Gastroesophageal sphincter (tissue), 4 donors: ENCODE data around the gene SLC4A5. TPM values are rescaled to one million over a fixed set of nuclear protein-coding genes. Genes with fewer than 3 reads are reported as not detected.

Experiments used
- ATAC-seq: fragments of 150-250 bp; one replicate; pipeline ENCODE4 v1.9.1; 2016; ENCODE audit warnings: mild to moderate bottlenecking, moderate library complexity
- H3K27ac ChIP-seq, 4 donors: fragments of 200-600 bp; sonication (generic) in 3 of 4; 1 replicate in 3 of 4; 2 replicates in 1 of 4; pipeline ENCODE4 v1.5.1; 2016 to 2019
- H3K27me3 ChIP-seq: fragments of 200-600 bp; sonication (generic); one replicate; pipeline ENCODE4 v1.5.1; 2019
- H3K36me3 ChIP-seq, 2 donors: fragments of 200-600 bp; sonication (generic); one replicate each; pipeline ENCODE4 v1.5.1; 2019; ENCODE audit warnings: control low read depth in 1 of 2
- H3K4me1 ChIP-seq, 3 donors: fragments of 200-600 bp; sonication (generic); 1 replicate in 2 of 3; 2 replicates in 1 of 3; pipeline ENCODE4 v1.5.1; 2016 to 2019; ENCODE audit warnings: control low read depth in 2 of 3
- H3K4me3 ChIP-seq, 2 donors: fragments of 200-600 bp; sonication (generic); one replicate each; pipeline ENCODE4 v1.5.1; 2019; ENCODE audit warnings: mild to moderate bottlenecking in 1 of 2, moderate library complexity in 1 of 2
- H3K9me3 ChIP-seq, 3 donors: fragments of 200-600 bp; sonication (generic); one replicate each; pipeline ENCODE4 v1.5.1; 2017 to 2019; ENCODE audit warnings: control low read depth in 2 of 3
- EP300 ChIP-seq: sonication (generic); formaldehyde crosslinking; IDR thresholded peaks from one replicate; pipeline ENCODE4 v1.6.1; 2017; ENCODE audit warnings: antibody characterized with exemption, mild to moderate bottlenecking
- POLR2A ChIP-seq, 2 donors: fragments of 450-650 bp; IDR thresholded peaks; one replicate each; pipeline ENCODE4 v1.6.1; 2017; ENCODE audit warnings: antibody characterized with exemption in 2 of 2, mild to moderate bottlenecking in 2 of 2, moderate library complexity in 1 of 2
- POLR2AphosphoS5 ChIP-seq: sonication (generic); formaldehyde crosslinking; IDR thresholded peaks from one replicate; pipeline ENCODE4 v1.6.1; 2017; ENCODE audit warnings: antibody characterized with exemption
- WGBS, 2 donors: methylation state at CpG; one replicate each; pipeline ENCODE4 v1.1.5; 2018; ENCODE audit warnings: low coverage in 1 of 2; 5-methylcytosine and 5-hydroxymethylcytosine counted together
- total RNA-seq, 4 donors: library from RNA; depleted of rRNA; stranded (reverse); fragments of >200 nt; gene quantifications; one replicate each; pipeline ENCODE4 v1.1.0, GENCODE V29; 2016
- TF ChIP-seq, protein P1 (sequence below), 4 experiments: fragments of 200-600 bp in 2 of 4; fragments of 450-650 bp in 2 of 4; sonication (generic) in 1 of 4; IDR thresholded peaks; one replicate each; pipeline ENCODE4 v1.5.1; 2017 to 2019; ENCODE audit warnings: antibody characterized with exemption in 4 of 4, mild to moderate bottlenecking in 2 of 4, moderate library complexity in 2 of 4

Gene SLC4A5
- total RNA-seq, 4 donors from 2014 or later: 1.8 to 9.4 (median 5.0) TPM

GRCh38 chr2:74246496-74247195, 96.6 kb downstream of the SLC4A5 start:
- Histone ChIP-seq H3K9me3 (no peaks in the 10 kb centered on the region), H3K27ac (no peak overlapping the region), H3K4me3 (no peak overlapping the region), H3K4me1 (no peaks in the 10 kb centered on the region), H3K27me3 (no peaks in the 10 kb centered on the region), H3K36me3 (peaks cover 0 to 8% of the 10 kb centered on the region in 2 donors)
- TF ChIP-seq POLR2A (IDR thresholded peaks at IDR 0.05) (no peak), EP300 (no peak), POLR2AphosphoS5 (no peak)
- TF ChIP-seq, protein P1, sequence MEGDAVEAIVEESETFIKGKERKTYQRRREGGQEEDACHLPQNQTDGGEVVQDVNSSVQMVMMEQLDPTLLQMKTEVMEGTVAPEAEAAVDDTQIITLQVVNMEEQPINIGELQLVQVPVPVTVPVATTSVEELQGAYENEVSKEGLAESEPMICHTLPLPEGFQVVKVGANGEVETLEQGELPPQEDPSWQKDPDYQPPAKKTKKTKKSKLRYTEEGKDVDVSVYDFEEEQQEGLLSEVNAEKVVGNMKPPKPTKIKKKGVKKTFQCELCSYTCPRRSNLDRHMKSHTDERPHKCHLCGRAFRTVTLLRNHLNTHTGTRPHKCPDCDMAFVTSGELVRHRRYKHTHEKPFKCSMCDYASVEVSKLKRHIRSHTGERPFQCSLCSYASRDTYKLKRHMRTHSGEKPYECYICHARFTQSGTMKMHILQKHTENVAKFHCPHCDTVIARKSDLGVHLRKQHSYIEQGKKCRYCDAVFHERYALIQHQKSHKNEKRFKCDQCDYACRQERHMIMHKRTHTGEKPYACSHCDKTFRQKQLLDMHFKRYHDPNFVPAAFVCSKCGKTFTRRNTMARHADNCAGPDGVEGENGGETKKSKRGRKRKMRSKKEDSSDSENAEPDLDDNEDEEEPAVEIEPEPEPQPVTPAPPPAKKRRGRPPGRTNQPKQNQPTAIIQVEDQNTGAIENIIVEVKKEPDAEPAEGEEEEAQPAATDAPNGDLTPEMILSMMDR (IDR thresholded peaks at IDR 0.05): no peak
- 89 to 100% methylated on average over 5 to 7 of the region's 14 CpGs for WGBS, 2 donors
- no peak for ATAC-seq

- no peak overlapping the region for H3K4me3 ChIP-seq
- ATAC-seq: no peak
Observed at GRCh38 chr2:74244286-74244685, 98.9 kb downstream of the SLC4A5 start.

GRCh38 chr2:74242354-74243071, 100.7 kb downstream of the SLC4A5 start:
- no peaks in the 10 kb centered on the region for H3K4me1 ChIP-seq
- no peaks in the 10 kb centered on the region for H3K9me3 ChIP-seq
- peaks cover 0 to 8% of the 10 kb centered on the region in 2 donors for H3K36me3 ChIP-seq
- H3K27me3 ChIP-seq: no peaks in the 10 kb centered on the region
- H3K27ac ChIP-seq: no peak overlapping the region
- H3K4me3 ChIP-seq: no peak overlapping the region
- TF ChIP-seq, protein P1 (IDR thresholded peaks at IDR 0.05): no peak
- TF ChIP-seq POLR2AphosphoS5: no peak
- no peak for TF ChIP-seq POLR2A (IDR thresholded peaks at IDR 0.05)
- no peak for TF ChIP-seq EP300
- WGBS, 2 donors: 88 to 89% methylated on average over 7 of the region's 7 CpGs
- ATAC-seq: no peak

More at GRCh38 chr2:74244286-74244685, 98.9 kb downstream of the SLC4A5 start:
- Histone ChIP-seq H3K9me3 (no peaks in the 10 kb centered on the region), H3K27ac (no peak overlapping the region), H3K4me1 (no peaks in the 10 kb centered on the region), H3K36me3 (peaks cover 0 to 8% of the 10 kb centered on the region in 2 donors), H3K27me3 (no peaks in the 10 kb centered on the region)
- TF ChIP-seq POLR2AphosphoS5 (no peak), EP300 (no peak), POLR2A (IDR thresholded peaks at IDR 0.05) (no peak)
- TF ChIP-seq, protein P1 (IDR thresholded peaks at IDR 0.05): no peak
- 73 to 86% methylated on average over 1 to 3 of the region's 3 CpGs for WGBS, 2 donors

DNA sequence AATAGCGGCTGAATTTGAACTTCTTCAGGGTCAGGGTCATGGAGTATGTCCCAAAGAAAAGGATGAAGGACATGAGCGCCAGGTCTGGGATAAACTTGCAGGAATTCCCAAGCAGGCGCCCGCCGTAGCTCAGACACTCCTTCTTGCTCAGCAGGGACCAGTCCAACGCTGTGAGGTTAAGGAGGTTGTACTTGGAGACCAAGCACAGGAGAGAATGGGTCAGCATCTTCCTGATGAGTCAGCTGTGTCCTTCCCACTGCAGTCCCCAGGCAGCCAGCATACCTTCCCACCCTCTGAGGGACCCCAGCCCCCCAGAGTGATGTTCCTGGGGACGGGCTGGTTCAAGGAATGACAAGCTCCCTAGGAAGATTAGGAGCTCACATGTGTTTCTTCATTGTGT, 103.9 kb downstream of the SLC4A5 start:
- no peaks in the 10 kb centered on the region for H3K27me3 ChIP-seq

More for the DNA sequence above, 103.9 kb downstream of the SLC4A5 start:
- Histone ChIP-seq H3K4me3 (no peak overlapping the region), H3K4me1 (no peaks in the 10 kb centered on the region), H3K9me3 (no peaks in the 10 kb centered on the region), H3K27ac (no peak overlapping the region), H3K36me3 (peaks cover 0 to 11% of the 10 kb centered on the region in 2 donors)
- TF ChIP-seq, protein P1 (IDR thresholded peaks at IDR 0.05): no peak
- TF ChIP-seq POLR2AphosphoS5 (no peak), EP300 (no peak), POLR2A (IDR thresholded peaks at IDR 0.05) (no peak)
- WGBS, 2 donors: 83 to 100% methylated on average over 1 to 5 of the region's 7 CpGs
- no peak for ATAC-seq
